Upper lobe of left lung (tissue), 4 donors: ENCODE measurements around the gene NMBR.

ENCODE experiments used
- EP300 ChIP-seq, 4 donors: sonication (generic); formaldehyde crosslinking; IDR thresholded peaks; one replicate each; pipeline ENCODE4 v1.5.1; 2017; ENCODE audit warnings: antibody characterized with exemption in 4 of 4, control low read depth in 2 of 4
- POLR2A ChIP-seq, 4 donors: fragments of 450-650 bp; IDR thresholded peaks; one replicate each; pipeline ENCODE4 v1.5.1; 2016 to 2017; ENCODE audit warnings: antibody characterized with exemption in 4 of 4, mild to moderate bottlenecking in 2 of 4
- POLR2AphosphoS5 ChIP-seq, 2 donors: sonication (generic); formaldehyde crosslinking; IDR thresholded peaks; one replicate each; pipeline ENCODE4 v1.5.1; 2017; ENCODE audit warnings: antibody characterized with exemption in 2 of 2
- TF ChIP-seq, protein P1 (sequence below), 6 experiments: fragments of 450-650 bp in 4 of 6; fragments of 200-600 bp in 2 of 6; sonication (generic) in 2 of 6; IDR thresholded peaks; one replicate each; pipeline ENCODE4 v1.5.1; 2016 to 2019; ENCODE audit warnings: antibody characterized with exemption in 6 of 6

DNA sequence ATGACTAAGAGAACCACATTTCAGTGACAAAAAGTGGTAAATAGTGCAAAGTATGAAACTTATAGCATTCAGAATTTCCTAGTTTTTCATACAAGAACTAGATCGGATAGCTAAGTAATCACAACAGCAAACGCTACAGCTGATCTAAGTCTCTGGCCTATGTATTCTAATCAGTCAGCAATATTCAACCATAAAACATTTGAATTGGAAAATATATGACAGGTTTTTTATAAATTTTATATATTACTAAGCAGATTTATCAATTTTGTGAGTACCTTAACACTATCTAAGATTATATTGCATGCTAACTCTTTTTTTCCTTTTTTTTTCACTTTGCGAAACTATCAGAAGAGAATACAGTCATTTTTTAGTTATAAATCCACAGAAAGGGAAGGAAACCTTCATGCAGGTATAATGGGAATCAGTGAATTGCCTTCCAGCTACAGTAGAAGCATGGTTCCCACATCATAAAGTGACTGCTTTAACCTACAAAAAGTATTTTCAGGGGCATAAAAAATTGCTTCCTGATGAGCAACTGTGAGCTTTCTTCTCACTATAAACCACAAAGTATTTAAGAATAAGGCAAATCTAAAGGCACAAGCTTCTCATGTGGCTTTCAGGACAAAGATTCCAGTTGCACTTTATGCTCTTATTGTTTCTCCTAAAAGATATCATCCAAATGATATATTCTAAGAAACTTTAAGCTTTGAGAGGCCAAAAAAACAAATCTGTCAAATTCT lies 88.2 kb downstream of the NMBR start:
- TF ChIP-seq POLR2AphosphoS5 (IDR thresholded peaks at IDR 0.05) = no peak
- TF ChIP-seq, protein P1, sequence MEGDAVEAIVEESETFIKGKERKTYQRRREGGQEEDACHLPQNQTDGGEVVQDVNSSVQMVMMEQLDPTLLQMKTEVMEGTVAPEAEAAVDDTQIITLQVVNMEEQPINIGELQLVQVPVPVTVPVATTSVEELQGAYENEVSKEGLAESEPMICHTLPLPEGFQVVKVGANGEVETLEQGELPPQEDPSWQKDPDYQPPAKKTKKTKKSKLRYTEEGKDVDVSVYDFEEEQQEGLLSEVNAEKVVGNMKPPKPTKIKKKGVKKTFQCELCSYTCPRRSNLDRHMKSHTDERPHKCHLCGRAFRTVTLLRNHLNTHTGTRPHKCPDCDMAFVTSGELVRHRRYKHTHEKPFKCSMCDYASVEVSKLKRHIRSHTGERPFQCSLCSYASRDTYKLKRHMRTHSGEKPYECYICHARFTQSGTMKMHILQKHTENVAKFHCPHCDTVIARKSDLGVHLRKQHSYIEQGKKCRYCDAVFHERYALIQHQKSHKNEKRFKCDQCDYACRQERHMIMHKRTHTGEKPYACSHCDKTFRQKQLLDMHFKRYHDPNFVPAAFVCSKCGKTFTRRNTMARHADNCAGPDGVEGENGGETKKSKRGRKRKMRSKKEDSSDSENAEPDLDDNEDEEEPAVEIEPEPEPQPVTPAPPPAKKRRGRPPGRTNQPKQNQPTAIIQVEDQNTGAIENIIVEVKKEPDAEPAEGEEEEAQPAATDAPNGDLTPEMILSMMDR (IDR thresholded peaks at IDR 0.05) = no peak
- no peak for TF ChIP-seq POLR2A (IDR thresholded peaks at IDR 0.05)
- no peak for TF ChIP-seq EP300 (IDR thresholded peaks at IDR 0.05)
